ENCODE data around the gene WDPCP. TPM values are rescaled to one million over a fixed set of nuclear protein-coding genes. Genes with fewer than 3 reads are reported as not detected.

WDPCP gene
- total and polyA plus RNA-seq, 2 experiments from 2014 or later = 8.8 to 20.4 TPM

DNA sequence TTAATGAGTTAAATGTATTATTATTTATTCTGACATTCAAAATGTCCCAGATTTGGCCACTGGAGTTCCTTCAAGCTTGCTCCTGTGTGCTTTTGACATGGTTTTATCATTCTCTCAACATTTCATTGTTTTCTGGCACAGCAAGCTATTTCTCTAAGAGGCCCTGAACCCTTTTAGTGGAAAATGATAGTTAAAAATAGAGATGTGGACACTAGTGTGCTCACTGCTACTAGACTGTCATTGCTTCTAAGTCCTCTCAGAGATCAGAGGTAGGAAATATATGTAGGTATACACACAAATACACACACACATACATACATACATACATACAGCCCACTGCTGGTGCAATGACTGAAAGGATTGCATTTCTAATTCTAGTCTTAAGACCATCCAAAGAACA is 25.5 kb downstream of the WDPCP start:
- Mint-ChIP-seq H3K4me1 (peaks cover 15% of the 10 kb centered on the region), H3K36me3 (ENCODE audit: low read depth) (peaks cover 63% of the 10 kb centered on the region), H3K27me3 (ENCODE audit: insufficient read depth, low read depth, poor library complexity) (peaks cover 10% of the 10 kb centered on the region), H3K27ac (no peak overlapping the region), H3K4me3 (no peak overlapping the region), H3K9me3 (peaks cover 49% of the 10 kb centered on the region)
- Histone ChIP-seq H3K9me2 (ENCODE audit: insufficient read depth) (no peaks in the 10 kb centered on the region; the same call in 1 of the 2 replicates), H3K4me3 (no peak overlapping the region), H3F3A (replicated peaks; ENCODE audit: low read depth) (no peaks in the 10 kb centered on the region), H3K4me1 (ENCODE audit: insufficient read depth) (0 out of 2 replicates have a peak, but pooled peaks cover 5% of the 10 kb centered on the region), H3K4me2 (no peak overlapping the region), H3K79me2 (replicated peaks; ENCODE audit: insufficient read depth) (peaks cover 14% of the 10 kb centered on the region), H3K27ac (ENCODE audit: low read depth) (no peak overlapping the region), H3K36me3 (ENCODE audit: insufficient read depth) (no peaks in the 10 kb centered on the region), H4K20me1 (replicated peaks; ENCODE audit: insufficient read depth) (no peaks in the 10 kb centered on the region), H3K27me3 (ENCODE audit: insufficient read depth) (no peaks in the 10 kb centered on the region), H2AFZ (no peak overlapping the region)
- TF ChIP-seq EZH2phosphoT487 (IDR thresholded peaks at IDR 0.05; ENCODE audit: unreplicated experiment) = no peak
- TF ChIP-seq JUNB (IDR thresholded peaks at IDR 0.05; ENCODE audit: unreplicated experiment) = no peak
- no peak for TF ChIP-seq POLR2AphosphoS5 (IDR thresholded peaks at IDR 0.05; ENCODE audit: low read depth)
- no peak for TF ChIP-seq ZNF114 (CRISPR knock-in tag; IDR thresholded peaks at IDR 0.05)
- no peak for TF ChIP-seq EZH2 (IDR thresholded peaks at IDR 0.05; ENCODE audit: low read depth, unreplicated experiment)
- TF ChIP-seq, protein P1, sequence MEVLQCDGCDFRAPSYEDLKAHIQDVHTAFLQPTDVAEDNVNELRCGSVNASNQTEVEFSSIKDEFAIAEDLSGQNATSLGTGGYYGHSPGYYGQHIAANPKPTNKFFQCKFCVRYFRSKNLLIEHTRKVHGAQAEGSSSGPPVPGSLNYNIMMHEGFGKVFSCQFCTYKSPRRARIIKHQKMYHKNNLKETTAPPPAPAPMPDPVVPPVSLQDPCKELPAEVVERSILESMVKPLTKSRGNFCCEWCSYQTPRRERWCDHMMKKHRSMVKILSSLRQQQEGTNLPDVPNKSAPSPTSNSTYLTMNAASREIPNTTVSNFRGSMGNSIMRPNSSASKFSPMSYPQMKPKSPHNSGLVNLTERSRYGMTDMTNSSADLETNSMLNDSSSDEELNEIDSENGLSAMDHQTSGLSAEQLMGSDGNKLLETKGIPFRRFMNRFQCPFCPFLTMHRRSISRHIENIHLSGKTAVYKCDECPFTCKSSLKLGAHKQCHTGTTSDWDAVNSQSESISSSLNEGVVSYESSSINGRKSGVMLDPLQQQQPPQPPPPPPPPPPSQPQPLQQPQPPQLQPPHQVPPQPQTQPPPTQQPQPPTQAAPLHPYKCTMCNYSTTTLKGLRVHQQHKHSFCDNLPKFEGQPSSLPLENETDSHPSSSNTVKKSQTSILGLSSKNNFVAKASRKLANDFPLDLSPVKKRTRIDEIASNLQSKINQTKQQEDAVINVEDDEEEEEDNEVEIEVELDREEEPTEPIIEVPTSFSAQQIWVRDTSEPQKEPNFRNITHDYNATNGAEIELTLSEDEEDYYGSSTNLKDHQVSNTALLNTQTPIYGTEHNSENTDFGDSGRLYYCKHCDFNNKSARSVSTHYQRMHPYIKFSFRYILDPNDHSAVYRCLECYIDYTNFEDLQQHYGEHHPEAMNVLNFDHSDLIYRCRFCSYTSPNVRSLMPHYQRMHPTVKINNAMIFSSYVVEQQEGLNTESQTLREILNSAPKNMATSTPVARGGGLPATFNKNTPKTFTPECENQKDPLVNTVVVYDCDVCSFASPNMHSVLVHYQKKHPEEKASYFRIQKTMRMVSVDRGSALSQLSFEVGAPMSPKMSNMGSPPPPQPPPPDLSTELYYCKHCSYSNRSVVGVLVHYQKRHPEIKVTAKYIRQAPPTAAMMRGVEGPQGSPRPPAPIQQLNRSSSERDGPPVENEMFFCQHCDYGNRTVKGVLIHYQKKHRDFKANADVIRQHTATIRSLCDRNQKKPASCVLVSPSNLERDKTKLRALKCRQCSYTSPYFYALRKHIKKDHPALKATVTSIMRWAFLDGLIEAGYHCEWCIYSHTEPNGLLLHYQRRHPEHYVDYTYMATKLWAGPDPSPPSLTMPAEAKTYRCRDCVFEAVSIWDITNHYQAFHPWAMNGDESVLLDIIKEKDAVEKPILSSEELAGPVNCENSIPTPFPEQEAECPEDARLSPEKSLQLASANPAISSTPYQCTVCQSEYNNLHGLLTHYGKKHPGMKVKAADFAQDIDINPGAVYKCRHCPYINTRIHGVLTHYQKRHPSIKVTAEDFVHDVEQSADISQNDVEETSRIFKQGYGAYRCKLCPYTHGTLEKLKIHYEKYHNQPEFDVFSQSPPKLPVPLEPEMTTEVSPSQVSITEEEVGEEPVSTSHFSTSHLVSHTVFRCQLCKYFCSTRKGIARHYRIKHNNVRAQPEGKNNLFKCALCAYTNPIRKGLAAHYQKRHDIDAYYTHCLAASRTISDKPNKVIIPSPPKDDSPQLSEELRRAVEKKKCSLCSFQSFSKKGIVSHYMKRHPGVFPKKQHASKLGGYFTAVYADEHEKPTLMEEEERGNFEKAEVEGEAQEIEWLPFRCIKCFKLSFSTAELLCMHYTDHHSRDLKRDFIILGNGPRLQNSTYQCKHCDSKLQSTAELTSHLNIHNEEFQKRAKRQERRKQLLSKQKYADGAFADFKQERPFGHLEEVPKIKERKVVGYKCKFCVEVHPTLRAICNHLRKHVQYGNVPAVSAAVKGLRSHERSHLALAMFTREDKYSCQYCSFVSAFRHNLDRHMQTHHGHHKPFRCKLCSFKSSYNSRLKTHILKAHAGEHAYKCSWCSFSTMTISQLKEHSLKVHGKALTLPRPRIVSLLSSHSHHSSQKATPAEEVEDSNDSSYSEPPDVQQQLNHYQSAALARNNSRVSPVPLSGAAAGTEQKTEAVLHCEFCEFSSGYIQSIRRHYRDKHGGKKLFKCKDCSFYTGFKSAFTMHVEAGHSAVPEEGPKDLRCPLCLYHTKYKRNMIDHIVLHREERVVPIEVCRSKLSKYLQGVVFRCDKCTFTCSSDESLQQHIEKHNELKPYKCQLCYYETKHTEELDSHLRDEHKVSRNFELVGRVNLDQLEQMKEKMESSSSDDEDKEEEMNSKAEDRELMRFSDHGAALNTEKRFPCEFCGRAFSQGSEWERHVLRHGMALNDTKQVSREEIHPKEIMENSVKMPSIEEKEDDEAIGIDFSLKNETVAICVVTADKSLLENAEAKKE (CRISPR knock-in tag; IDR thresholded peaks at IDR 0.05) = no peak
- no peak for TF ChIP-seq NANOG (IDR thresholded peaks at IDR 0.05; ENCODE audit: borderline replicate concordance)
- TF ChIP-seq, protein P2, sequence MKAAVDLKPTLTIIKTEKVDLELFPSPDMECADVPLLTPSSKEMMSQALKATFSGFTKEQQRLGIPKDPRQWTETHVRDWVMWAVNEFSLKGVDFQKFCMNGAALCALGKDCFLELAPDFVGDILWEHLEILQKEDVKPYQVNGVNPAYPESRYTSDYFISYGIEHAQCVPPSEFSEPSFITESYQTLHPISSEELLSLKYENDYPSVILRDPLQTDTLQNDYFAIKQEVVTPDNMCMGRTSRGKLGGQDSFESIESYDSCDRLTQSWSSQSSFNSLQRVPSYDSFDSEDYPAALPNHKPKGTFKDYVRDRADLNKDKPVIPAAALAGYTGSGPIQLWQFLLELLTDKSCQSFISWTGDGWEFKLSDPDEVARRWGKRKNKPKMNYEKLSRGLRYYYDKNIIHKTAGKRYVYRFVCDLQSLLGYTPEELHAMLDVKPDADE (IDR thresholded peaks at IDR 0.05) = no peak
- TF ChIP-seq, protein P3, sequence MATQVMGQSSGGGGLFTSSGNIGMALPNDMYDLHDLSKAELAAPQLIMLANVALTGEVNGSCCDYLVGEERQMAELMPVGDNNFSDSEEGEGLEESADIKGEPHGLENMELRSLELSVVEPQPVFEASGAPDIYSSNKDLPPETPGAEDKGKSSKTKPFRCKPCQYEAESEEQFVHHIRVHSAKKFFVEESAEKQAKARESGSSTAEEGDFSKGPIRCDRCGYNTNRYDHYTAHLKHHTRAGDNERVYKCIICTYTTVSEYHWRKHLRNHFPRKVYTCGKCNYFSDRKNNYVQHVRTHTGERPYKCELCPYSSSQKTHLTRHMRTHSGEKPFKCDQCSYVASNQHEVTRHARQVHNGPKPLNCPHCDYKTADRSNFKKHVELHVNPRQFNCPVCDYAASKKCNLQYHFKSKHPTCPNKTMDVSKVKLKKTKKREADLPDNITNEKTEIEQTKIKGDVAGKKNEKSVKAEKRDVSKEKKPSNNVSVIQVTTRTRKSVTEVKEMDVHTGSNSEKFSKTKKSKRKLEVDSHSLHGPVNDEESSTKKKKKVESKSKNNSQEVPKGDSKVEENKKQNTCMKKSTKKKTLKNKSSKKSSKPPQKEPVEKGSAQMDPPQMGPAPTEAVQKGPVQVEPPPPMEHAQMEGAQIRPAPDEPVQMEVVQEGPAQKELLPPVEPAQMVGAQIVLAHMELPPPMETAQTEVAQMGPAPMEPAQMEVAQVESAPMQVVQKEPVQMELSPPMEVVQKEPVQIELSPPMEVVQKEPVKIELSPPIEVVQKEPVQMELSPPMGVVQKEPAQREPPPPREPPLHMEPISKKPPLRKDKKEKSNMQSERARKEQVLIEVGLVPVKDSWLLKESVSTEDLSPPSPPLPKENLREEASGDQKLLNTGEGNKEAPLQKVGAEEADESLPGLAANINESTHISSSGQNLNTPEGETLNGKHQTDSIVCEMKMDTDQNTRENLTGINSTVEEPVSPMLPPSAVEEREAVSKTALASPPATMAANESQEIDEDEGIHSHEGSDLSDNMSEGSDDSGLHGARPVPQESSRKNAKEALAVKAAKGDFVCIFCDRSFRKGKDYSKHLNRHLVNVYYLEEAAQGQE (IDR thresholded peaks at IDR 0.05; ENCODE audit: unreplicated experiment) = no peak
- no peak for TF ChIP-seq CREB1 (CRISPR knock-in tag; IDR thresholded peaks at IDR 0.05; ENCODE audit: low read depth)
- no peak for TF ChIP-seq ZNF331 (CRISPR knock-in tag; IDR thresholded peaks at IDR 0.05; ENCODE audit: low read depth)
- TF ChIP-seq STAT1 (IDR thresholded peaks at IDR 0.05; ENCODE audit: unreplicated experiment) = no peak
- TF ChIP-seq, protein P4, sequence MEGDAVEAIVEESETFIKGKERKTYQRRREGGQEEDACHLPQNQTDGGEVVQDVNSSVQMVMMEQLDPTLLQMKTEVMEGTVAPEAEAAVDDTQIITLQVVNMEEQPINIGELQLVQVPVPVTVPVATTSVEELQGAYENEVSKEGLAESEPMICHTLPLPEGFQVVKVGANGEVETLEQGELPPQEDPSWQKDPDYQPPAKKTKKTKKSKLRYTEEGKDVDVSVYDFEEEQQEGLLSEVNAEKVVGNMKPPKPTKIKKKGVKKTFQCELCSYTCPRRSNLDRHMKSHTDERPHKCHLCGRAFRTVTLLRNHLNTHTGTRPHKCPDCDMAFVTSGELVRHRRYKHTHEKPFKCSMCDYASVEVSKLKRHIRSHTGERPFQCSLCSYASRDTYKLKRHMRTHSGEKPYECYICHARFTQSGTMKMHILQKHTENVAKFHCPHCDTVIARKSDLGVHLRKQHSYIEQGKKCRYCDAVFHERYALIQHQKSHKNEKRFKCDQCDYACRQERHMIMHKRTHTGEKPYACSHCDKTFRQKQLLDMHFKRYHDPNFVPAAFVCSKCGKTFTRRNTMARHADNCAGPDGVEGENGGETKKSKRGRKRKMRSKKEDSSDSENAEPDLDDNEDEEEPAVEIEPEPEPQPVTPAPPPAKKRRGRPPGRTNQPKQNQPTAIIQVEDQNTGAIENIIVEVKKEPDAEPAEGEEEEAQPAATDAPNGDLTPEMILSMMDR (conservative IDR thresholded peaks at IDR 0.05; ENCODE audit: low read depth in 2 of 2) = no peak
- ATAC-seq = no peak
- DNase-seq (ENCODE audit: low spot score) = no peak
